NCI-H345 (cell line): ENCODE measurements around the gene CCDC50.

Experiments
- DNase-seq: peaks from one replicate; lab custom pipeline; 2025; lab: John Stamatoyannopoulos, UW

CCDC50 gene

DNA sequence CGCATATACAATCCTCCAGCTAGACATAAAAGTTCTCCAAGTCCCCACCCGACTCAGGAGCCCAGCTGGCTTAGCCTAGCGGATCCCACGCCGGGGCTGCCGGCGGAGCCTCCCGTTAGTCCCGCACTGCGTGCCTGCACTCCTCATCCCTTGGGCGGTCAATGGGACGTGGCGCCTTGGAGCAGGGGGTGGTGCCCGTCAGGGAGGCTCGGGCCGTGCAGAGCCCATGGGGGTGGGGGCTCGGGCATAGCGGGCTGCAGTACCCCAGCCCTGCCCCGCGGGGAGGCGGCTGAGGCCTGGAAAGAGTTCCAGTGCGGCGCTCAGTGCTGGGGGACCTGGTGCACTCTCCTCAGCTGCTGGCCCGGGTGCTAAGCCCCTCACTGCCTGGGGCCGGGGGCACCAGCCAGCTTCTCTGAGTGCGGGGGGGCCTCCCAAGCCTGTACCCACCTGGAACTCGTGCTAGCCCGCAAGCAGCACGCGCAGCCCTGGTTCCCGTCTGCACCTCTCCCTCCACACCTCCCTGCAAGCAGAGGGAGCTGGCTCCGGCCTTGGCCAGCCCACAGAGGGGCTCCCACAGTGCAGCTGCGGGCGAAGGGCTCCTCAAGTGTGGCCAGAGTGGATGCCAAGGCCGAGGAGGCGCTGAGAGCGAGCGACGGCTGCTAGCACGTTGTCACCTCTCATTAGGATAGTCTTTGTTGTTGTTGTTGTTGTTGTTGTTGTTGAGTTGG, 12.2 kb upstream of the CCDC50 start:
- no peak for DNase-seq

DNA sequence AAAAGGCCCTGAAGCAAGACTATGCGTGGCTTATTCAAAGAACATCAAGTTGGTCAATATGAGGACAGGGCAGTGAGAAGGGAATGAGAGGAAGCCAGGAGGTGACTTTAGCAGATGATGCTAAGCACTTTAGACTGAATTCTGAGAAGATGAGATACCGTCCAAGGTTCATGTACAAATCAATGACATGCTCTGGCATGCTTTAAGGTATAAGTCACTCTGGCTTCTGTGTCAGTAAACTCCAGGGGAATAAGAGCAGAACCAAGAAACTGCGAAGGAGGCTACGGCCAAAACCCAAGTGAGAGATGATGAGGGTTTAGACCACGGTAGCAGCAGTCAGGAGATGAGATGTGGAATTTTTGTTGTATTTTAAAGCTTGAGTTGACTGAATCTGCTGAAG, 8.9 kb upstream of the CCDC50 start:
- no peak for DNase-seq

DNA sequence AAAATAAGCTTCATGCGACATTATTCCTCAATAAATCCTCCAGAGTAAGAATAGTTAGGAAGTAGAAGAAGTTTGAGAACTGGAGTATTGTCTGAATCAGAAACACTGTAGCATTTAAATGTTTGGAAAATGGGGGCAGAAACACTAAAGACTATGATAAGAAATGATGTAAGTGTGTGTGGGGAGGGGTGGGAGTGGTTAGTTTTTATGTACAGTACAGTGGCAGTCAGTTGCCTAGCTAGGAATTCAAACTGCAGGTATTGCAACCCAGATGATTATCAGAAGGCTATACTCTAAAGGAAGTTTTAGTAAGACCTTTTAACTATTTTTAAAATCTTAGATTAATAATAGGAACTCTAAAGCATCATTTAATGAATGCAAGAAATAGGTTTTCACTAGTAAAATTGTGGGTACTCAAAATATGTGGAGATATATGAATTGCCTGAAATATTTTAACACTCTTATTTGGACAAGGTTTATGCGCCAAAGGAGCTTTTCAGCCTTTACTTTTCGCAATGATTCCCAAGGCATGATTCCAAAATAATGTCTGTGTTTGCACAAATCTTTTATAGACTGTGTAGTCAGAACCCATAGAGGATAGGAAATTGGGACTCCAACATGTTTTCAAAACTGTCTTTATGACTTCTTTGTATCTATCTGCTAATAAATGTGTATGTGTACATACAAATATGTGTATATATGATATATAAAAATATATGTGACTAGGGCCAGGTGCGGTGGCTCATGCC, 8.0 kb upstream of the CCDC50 start:
- no peak for DNase-seq

DNA sequence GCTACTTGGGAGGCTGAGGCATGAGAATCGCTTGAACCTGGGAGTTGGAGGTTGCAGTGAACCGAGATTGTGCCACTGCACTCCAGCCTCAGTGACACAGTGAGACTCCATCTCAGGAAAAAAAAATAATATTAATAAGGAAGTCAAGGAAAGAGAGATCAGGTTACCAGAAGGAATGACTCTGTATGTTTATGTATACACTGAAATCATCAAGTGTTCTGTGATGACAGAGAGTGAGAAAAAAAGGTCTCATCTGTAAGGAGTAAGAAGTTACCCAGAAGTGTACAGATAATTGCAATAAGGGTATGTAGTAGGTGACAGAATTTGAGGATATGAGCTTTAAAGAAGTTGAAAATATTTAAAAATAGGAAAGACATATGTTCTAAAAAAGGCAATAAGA, 4.3 kb upstream of the CCDC50 start:
- DNase-seq: no peak

DNA sequence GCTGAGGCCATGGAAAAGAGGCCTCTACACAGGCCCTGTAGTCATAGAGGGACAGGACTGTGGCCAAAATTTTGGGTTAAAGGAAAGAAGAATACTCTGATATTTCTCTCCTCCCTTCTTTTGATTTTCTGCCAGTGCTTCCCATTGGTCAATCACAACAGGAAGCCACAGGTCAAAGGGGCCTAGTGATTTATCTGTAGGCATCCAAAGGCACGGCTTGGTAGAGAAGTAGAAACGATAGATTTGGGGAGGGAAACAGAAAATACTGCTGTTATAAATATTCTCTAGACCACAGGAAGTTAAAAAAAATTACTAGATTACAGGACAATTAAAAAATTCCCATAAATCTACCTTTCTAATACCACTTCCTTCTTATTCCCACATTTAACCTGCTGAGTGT, 1.7 kb upstream of the CCDC50 start:
- no peak for DNase-seq

DNA sequence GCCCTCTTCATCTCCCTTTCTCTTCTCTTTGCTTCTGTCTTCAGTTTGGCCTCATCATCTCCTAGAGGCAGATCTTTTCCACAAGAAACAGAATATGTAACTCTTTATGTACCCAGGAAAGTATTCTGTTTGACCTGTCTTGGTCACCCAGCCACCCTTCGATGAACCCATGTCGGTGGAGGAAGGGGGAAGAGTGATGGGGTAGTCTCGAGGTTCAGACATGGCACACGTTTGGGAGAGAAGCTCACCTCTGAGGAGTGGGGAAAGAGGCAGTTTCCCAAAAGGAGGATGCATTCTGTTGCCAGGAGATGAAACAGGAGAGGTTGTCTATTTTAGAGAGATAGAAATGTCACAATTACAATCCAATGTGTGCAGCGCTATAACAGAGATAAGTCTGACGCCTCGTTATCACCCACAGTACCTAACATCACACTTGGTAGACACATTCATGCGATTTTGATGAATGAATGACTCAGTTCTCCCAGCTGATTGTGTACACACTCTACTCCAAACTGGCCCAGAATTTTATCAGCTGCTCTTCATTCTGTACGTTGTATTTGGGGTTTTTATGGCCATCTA, 722 bp upstream of the CCDC50 start:
- peak; percentile 37 for DNase-seq

DNA sequence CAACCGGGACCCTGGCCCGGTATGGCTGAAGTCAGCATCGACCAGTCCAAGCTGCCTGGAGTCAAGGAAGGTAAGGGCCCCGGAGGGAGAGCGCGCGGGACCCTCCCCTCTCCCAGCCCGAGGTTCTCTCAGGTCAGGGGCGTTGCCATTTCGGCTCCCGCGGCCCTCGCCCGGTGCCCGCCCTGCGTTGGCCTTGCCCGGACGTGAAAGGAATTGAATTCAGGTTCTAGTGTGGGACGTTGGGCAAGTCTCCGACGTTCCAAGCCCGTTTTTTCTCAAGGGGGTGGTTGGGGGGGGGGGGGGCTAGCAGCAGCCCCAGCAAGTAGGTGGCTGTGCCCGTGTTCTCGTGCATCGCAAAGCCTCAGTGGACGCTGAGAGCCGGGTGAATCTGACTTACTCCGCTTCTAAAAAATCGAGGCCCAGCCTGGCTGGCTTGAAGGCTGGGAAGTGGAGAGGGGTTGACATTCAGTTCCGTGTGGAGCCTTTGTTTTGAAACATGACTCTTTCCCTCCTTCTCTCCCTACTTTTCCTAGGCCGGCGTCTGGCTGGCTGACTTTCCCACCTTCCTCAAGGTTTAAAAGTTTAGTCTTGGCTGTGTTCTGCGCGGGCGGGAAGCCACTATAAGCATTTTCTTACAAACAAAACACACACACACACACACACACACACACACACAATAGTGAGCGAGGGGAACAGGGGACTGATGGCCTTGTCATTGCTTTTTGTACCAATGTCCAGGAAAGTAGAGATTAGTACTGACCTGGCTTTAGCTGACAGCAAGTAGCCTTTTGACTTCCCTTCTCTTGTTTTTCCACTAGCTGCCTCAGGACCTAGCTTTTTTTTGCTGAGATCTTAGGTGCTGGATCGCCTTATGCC, 698 bp downstream of the CCDC50 start, which contains the start of gene UTS2B:
Gene UTS2B (minus strand): TSS at position 873 of the 876 bp plus-strand sequence. CDS start 48,337 bp downstream, outside the sequence.
- peak; percentile 58 for DNase-seq

DNA sequence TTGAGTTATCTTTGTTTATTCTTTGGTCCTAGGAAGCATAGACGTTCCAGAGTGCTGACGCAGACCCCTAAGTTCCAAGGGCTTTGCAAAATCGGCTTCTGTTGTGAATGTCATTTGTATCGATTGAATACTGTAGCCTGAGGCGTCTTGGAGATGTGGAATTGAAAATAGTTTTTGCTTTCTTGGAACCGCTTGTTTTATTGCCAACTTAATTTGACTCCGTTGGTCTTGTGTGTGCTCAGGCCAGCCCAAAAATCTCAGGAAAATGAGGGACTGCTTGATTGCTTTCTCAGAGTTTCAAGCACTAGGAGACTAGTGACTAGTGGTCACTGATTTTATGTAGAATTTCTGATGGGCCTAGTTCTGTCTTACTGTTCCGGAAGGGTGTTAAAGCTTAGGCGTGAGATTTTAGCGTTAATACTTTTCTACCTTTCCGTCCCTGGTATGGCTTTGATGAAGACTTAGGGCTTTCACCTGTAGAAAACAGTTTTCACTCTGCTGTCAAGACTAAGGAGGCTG, 1.4 kb downstream of the CCDC50 start:
- no peak for DNase-seq

DNA sequence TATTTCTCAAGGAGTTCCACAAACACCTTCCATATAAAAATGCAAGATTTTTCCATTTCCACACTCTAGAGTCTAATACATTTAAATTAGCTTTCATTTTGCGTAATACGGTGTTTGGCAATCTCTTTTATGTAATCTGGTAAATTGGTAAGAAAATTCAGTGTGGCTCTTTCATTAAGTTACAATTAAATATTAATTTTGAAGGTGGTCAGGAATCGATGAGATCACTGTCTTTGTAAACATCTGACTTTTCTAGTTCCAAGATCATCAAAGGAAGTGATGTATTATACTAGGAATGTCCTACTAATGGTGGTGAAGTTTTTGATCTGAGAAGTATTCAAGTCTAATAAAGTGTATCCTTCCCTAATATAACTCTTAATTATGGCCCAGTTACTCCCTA, 2.2 kb downstream of the CCDC50 start:
- DNase-seq: no peak

DNA sequence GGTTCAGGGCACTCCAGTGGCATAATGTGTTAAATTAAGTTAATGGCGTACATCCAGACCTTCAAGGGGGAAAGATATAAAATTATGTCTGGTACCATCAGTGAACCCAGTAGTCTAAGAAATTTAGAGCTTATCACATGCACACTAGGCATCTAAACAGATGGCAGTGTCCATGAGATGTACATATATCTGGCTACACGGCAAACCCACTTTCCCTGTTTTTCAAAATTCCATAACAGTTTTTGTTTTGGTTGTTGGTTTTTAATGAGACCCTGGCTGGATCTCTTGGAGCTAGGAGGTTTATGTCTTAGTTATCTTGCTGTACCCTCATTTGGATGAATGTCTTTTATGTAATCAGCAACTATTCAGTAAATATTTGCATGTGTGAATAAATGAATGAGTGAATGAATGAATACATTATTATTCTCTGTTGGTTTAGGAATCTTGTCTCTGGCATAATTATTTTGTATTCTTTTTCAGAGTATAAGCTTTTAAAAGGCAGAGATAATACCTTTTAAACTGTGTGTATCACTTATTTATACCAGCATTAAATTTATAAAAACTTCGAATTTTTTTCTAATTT, 4.2 kb downstream of the CCDC50 start:
- DNase-seq: no peak

DNA sequence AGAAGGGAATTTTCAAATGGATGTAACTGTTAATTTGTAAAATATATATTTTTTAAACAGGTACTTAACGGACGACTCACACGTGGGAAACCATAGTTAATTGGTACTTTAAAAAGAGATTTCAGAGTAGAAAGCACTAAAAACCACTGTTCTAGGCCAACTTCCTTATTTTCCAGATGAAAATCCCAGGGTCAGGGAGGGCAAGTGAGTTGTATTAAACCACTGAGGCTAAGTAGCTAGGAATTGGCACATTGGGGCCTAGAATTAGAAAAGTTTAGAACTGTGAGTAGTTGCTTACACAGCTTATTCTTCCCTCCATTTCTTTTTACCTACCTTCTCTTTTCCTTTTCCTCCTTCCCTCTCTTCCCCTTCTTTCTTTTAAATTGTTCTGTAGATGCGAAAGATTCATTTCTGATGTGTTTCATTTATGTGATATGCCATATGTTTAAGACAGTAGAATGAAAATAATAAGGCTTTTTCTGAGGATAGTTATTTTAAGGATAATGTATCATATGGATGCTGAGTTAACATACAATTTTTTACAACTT, 5.2 kb downstream of the CCDC50 start:
- DNase-seq: no peak

DNA sequence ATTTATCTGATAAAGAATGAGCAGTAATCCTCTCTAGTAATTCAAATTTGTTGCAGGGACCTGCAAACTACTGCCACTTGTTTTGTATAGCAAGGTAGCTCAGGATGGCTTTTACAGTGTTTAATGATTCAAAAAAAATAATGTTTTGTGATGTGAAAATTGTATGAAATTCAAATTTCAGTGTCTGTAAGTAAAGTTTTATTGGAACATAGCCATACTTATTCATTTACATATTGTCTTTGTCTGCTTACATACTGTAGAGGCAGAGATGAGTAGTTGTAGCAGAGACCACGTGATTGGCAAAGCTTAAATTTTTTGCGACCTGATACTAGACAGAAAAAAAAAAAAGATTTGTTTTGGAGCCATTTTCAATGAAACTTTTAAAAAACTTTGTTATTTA, 7.6 kb downstream of the CCDC50 start:
- no peak for DNase-seq

DNA sequence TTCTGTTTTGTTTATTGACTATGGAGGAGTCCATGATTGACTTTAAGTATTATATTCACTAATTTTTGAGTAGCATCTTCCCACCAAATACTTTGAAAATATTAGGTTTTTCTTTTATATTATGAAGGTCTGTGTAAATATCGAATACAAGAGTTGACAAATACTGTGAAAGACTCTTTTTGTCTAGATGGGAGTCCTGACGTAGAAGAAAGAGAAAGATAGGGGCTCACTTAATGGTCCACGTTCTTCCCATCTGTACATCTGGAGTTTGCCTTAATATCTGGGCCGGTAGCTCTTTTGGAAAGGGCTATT, 8.9 kb downstream of the CCDC50 start:
- no peak for DNase-seq

DNA sequence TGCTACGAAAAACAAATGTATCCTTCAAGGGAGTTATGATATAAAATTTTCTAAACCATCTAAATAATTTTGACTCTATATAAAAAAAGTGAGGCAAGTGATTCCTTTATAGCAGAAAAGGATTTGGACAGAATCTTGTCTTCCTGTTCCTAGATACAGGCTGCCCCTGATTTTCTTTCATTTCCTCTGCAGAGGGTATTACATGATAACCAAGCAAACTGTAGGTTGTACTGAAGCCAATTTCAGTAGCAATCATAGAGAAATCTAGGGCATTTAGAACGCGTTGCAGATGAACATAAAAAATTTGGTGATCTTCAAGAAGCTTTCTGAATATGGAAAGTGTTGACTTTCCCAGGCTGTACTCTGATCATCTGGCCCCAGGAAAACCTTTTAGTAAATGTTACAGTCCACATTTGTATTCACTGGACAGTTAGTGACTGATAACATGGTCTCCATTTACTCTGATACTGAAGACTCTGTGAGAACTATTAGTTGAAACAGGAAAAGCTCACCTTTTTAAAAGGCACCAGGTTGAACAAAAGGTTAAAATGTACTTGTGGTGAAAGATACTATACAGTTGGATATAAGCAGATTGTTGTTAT, 10.2 kb downstream of the CCDC50 start:
- DNase-seq: no peak

DNA sequence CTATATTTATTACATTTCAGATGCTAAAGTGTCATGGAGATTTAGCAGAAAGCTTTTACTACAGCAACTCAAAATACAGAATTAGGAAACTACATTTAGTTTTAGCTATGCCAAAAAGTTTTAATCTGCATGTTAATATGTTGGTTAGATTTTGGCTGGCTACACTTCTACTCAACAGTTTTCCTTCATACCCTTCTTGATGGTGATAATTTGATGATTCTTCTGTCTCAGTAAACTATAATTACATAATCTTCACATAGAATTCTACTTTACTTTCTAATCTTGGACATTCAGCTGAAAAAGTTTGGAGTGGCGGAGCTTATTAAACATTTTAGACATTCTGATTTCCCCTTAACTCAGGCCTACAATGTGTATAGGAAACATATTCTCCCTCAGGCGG, 11.2 kb downstream of the CCDC50 start:
- no peak for DNase-seq

DNA sequence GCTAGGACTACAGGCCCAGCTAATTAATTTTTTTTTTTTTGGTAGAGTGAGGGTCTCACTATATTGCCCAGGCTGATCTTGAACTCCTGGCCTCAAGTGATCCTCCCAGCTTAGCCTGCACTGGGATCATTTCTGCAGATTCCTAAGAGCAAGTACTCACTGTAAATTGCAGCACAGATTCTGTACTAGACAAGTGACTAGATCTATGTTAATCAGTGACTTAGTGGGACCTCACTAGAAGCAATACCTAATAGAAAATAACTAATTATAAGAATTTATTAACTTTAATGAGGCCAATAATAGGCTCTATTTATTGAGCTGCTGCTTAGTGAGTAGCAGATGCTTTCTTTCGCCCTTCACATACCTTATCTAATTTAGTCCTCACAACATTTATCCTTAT, 11.8 kb downstream of the CCDC50 start:
- DNase-seq: no peak

DNA sequence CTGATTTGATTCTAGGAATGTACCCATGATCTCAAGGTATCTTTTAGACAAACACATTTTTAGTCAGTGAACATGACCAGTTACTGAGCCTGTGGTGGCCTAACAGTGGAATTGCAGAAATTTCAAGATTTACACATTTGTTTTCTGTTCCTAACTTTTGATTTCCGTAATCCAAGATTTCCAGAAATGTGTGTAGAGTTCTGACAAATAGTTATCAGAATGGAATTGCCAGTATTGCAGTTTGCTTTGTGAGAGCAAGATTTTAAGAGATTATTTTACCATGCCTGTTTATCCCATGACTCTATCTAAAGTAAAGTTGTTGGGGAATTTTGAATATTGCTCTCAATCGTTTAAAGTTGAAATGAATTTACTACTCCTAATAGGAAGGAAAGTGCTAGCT, 12.8 kb downstream of the CCDC50 start:
- DNase-seq: no peak

DNA sequence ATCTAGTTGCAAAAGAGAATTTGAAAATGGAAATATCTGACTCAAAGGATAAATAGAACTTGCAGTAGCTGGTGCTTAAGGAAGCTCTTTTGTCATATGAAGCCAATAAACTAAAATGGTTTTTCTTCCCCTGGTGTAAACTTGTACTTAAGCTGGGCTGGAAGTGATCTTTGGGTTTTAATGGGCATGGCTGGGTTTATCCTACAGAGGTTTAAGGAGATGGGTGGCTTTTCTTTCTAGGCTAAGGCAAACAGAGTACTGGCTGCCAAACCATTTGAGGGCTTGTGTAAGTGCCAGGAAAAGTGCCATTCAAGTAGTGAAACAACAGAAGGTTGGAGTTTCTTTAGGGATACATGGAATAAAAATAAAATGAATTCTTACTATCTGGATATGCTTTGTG, 13.2 kb downstream of the CCDC50 start:
- DNase-seq: no peak

DNA sequence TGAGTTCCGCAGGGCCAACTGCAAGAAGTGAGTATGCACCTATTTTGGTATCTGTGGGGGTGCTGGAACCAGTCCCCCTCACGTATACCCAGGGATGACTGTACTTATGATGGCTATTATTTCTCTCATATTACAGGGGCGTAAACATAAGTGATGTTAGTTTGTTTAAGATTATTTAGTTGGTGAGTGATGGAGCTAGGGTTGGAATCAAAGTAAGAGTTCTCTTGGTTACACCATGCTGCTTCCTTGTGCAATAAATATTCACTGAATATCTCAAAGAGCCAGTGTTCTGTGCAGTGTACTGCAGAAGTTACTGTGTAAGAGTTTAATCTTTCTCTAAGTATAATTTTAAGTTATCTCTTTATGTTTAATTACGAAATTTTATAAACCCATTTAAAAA, 13.9 kb downstream of the CCDC50 start:
- DNase-seq: no peak

DNA sequence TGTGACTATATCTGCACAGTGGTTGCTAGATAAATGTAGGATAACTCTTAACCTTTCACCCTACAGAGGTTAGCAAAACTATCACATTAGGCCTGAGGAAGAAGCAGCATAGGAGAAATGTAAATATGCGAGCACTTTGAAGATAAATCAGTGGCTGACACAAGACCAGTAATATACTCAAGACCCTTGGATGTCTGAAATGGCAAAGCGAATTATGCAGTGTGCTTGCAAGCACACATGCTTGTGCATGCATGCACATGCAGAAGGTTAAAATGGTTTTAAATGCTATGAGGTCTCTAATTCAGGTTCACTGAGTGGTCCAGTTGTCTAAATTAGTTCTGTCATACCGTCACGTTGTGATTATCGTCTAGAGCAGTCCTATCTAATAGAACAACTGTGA, 14.7 kb downstream of the CCDC50 start:
- no peak for DNase-seq

DNA sequence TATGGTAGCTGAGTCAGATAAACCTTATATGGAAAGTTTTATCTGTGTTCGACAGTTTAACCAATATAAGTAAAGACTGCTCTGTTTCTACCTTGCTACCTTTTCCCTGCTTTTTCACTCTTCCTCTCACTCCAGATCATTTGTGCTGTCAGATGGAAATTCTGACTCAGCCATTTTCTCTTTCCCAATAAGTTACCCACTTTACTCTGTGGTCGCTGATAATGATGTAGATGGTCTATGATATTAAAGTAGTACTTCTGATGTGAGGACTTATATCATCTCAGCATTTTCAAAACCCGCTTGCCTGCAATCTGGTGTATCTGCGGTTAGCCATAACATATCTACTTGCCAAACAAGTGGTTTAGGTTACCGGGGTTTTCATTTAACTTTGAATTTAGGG, 16.1 kb downstream of the CCDC50 start:
- no peak for DNase-seq
